Astrocyte of the spinal cord (primary cell): ENCODE data around the gene MRPL39.
"Not testable (repeated sequence)": the region's sequence is repeated elsewhere in the genome, so short reads cannot be mapped to it uniquely, and the experiment has no call there.

Experiments
- DNase-seq: peaks from one replicate; pipeline ENCODE4 v3.0.0; 2011; ENCODE audit warnings: low read depth, low spot score
- H3K4me3 ChIP-seq: 2 replicates; pipeline ENCODE4 v1.5.1; 2011; ENCODE audit warnings: low read depth, mild to moderate bottlenecking, low read length, moderate library complexity
- in situ Hi-C: cut with HindIII; loops from 2 replicates; pipeline ENCODE4 v1.10.0; 2017; ENCODE audit warnings: low sequenced_read_pairs
- TF ChIP-seq, protein P1 (sequence below): IDR thresholded peaks from 2 replicates; pipeline ENCODE4 v1.5.1; 2012; ENCODE audit warnings: low read depth, mild to moderate bottlenecking, low read length, inconsistent platforms

MRPL39 gene

GRCh38 chr21:25635310-25635709, 28.0 kb upstream of the MRPL39 start:
- H3K4me3 ChIP-seq: no peak overlapping the region
- no peak for DNase-seq
- TF ChIP-seq, protein P1, sequence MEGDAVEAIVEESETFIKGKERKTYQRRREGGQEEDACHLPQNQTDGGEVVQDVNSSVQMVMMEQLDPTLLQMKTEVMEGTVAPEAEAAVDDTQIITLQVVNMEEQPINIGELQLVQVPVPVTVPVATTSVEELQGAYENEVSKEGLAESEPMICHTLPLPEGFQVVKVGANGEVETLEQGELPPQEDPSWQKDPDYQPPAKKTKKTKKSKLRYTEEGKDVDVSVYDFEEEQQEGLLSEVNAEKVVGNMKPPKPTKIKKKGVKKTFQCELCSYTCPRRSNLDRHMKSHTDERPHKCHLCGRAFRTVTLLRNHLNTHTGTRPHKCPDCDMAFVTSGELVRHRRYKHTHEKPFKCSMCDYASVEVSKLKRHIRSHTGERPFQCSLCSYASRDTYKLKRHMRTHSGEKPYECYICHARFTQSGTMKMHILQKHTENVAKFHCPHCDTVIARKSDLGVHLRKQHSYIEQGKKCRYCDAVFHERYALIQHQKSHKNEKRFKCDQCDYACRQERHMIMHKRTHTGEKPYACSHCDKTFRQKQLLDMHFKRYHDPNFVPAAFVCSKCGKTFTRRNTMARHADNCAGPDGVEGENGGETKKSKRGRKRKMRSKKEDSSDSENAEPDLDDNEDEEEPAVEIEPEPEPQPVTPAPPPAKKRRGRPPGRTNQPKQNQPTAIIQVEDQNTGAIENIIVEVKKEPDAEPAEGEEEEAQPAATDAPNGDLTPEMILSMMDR: no peak
- in situ Hi-C loops: no loop called here

DNA sequence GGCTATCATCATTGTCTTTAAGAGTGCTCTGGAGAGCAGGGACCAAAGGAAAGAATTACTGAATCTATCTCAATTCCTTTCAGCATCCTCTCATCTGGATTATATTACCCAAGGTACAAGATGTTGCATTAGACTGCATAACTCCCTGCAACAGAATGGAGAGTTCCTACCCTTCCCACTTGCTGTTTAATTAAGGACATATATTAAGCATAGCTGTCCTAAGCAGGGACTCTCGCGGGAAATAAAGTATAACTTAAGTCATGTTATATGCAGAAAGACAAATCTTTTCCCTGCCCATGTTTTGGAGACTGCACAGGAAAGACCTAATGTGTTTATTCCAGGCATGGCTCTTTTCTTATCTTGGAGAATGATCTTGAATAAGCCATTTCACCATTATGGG, 25.0 kb upstream of the MRPL39 start:
- in situ Hi-C loops: no loop called here
- TF ChIP-seq, protein P1: no peak
- DNase-seq: no peak

GRCh38 chr21:25626757-25627156, 19.5 kb upstream of the MRPL39 start:
- no peak overlapping the region for H3K4me3 ChIP-seq
- TF ChIP-seq, protein P1: no peak
- no peak for DNase-seq
- in situ Hi-C loops: no loop called here

More for the DNA sequence above, 25.0 kb upstream of the MRPL39 start:
- no peak overlapping the region for H3K4me3 ChIP-seq

- DNase-seq, in situ Hi-C loops, H3K4me3 ChIP-seq: not testable (repeated sequence)
Observed at GRCh38 chr21:25625776-25626555, 18.7 kb upstream of the MRPL39 start.

GRCh38 chr21:25625036-25625435, 17.8 kb upstream of the MRPL39 start:
- DNase-seq: no peak
- TF ChIP-seq, protein P1: no peak
- in situ Hi-C loops: no loop called here
- no peak overlapping the region for H3K4me3 ChIP-seq

DNA sequence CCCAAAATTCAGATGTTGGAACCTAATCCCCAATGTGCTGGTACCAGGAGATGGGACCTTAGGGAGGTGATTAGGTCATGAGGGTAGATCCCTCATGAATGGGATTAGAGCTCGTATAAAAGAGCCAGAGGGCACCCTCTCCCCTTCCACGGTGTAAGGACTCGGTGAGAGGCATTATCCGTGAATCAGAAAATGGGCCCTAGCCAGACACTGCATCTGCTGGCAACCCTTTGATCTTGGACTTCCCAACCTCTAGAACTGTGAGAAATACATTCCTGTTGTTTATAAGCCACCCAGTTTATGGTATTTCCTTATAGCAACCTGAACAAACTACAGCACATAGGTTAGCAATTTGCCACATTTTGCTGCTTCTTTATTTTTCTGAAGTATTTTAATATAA, 17.2 kb upstream of the MRPL39 start:
- TF ChIP-seq, protein P1: no peak
- no peak for DNase-seq
- in situ Hi-C loops: no loop called here
- no peak overlapping the region for H3K4me3 ChIP-seq

DNA sequence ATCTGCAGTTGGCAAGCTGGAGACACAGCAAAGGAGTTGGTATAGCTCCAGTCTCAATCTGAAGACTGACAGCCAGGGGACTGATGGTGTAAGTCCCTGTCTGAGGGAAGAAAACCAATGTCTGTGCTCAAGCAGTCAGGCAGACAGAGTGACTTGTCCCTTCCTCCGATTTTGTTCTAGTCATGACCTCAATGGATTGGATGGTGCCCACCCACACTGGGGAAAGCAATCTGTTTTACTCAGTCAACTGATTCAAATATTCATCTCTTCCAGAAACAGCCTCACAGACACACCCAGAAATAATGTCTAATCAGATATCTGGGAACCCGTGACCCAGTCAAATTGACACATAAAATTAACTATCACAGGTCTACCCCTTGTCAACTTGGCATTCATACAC, 11.9 kb upstream of the MRPL39 start:
- in situ Hi-C loops: no loop called here
- DNase-seq: no peak

More for the DNA sequence above, 11.9 kb upstream of the MRPL39 start:
- TF ChIP-seq, protein P1: no peak
- H3K4me3 ChIP-seq: no peak overlapping the region
